ENCODE data around the gene ISG20.

Gene ISG20

DNA sequence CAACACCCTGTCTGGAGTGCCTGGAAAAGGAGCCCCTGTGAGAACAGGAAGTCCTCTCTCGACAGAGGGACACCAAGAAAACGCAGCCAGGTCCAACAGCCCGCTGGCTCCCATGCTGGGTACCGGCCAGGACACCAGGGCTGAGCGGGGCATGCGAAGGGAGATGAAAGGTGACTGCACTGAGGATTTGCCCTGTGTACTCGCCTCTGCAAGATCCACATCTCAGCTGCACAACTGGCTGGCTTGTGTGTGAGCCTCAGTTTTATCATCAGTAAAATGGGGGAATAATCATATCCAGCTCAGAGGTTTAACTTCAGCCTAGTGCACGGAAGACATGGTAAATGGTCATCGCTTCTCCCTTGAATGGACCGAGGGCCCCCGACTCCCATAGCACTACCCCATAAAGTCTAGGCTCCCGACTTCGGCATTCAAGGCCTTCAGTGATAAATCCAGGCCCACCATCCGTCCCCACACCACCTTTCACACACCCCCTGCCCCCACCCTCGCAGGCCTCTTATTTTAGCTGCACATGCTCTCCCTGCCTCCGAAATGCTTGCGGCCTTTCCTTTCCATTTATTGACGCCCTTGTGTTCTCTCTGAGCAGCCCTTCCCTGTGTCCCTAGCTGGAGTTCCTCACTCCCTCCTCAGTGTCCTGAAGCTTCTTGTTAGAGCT, 15.8 kb downstream of the ISG20 start:
- no peak for DNase-seq (ENCODE audit: low read depth)

DNA sequence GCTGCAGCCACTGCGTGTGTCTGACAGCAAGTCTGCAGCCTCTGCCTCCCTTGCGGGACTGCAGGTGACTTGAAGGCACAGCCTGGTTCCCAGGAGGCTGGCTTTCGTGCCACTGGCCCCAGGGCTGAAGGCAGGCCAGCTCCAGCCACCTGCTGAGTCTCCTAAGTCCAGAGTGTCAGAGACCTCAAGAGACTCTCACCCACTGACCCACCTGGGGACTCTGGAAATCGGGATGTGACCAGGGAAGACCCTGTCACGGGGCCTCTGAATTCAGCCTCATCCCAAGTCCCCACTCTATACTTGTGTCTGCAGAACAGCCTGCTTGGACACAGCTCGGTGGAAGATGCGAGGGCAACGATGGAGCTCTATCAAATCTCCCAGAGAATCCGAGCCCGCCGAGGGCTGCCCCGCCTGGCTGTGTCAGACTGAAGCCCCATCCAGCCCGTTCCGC, 16.3 kb downstream of the ISG20 start:
- no peak for DNase-seq (ENCODE audit: low read depth)

DNA sequence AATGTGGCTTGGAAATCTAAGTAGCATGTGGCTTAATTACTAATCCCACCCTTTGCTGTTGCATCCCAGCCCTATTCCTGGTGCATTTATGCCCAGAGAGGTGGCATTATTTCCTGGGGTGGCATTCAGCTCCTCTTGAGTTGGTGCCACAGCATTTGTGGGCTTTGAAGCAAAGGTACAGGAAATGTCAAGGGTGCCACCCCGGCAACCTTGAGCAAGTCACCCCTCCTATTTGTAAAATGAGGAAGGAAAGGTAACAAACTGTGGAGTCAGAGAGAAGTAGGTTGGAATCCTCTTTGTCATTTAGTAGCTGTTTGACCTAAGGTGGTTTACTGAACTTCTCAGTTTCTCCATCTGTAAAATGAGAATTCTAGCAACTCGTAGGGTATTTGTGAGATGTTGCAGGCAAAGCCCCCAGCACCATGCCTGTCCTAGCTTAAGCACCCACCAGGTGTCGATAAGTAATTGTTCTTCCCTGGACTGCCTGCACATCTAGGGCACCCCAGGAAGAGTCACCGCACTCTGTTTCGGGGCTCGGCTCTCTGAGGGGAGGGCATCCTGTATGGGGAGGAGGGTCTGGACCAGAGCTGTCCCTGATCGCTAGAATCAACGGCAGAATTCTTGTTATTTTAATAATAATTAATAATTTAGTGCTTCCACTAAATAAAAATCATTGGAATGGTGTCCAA, 17.1 kb downstream of the ISG20 start:
- DNase-seq (ENCODE audit: low read depth): no peak

DNA sequence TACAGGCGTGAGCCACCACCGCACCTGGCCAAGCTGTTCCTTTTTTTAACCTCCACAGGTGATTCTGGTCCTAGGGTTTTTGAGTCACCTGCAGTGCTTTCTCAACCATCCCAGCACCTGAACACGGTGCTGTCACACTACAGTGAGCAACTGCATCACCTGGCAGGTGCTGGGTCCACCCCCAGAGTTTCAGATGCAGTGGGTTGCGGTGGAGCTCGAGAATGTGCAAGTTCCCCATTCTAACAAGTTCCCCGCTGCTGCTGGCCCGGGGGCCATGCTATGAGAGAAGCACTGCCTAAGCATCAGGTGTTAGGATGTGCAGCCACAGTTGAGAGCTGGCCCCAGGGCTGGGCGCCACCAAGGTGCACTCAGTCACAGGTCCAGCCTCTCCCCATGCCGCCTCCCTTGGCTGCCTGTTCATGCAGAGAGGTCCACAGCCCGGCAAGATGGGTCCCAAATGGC, 18.0 kb downstream of the ISG20 start:
- no peak for DNase-seq (ENCODE audit: low read depth)

DNA sequence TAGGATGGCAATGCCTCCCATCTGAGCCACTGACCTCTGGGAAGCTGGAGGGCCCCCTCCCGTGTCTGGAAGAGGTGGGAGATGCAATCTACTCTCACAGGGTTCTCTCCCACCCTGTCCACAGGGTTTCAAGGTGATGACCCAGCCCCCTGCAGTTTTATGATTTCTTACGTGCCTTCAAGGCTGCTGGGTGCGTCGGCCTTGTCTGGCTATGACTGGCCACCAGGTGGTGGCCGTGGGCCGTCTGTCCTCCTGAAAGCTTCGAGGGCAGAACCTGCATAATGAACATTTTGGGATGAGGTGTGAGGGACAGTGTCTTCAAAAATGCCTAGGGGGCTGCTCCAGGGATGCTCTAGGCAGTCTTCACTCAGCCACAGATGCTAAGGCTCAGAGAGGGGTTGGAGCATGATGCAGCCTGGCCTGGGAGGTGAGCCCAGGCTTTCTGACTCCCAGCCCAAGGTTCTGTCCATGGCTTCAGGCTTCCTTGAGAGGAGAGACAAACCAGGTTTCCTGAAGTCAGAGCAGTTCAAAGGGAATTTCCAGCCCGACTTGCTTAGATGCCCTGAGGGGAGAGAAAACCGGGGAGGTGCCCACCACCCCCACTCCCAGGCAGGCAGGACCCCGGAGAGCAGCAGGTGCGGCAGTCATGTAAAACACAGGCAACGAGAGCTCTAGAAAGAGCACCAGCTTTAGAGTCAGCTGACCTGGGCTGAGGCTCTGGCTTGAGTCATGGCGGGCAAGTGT, 18.7 kb downstream of the ISG20 start:
- no peak for DNase-seq (ENCODE audit: low read depth)

DNA sequence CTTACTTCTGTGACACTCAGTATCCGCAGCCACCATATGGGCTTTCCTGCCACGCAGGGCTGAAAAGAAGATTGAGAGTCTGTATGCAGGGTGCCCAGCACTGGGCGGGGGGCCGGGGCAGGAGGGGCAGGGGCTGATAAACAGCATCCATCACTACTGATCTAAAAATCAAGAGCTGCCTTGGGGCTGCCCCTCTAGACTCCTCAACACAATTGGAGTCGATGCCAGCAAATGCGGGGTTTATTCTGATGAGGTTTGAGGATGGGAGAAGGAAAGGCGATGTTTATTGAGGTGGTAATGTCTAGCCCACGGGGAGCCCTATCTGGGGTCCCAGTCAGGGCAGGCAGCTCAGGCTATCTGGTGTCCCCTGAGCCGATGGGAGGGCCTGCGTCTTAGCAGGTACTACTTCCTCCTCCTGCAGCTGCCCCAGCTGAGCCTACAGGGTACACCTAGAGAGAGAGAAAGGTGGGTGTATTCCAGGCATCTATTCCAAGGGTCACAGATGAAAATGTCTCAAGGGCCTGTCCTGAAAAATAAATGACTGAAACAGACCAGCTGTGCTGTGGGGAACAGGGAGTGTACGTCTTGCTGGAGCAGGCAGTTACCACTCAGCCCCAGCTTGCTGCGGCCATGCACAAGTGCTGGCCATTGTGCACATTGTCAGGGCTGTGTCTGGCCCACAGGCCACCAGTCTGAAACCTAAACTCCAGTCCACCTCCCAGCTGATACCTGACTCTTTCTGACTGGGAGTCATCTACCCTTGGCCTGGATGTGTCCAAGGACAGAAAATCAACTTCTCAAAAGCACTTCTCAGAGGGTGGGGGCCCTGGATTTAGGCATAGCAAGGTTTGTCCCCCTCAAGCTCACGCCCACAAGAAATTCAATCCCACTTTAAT, 19.5 kb downstream of the ISG20 start:
- DNase-seq (ENCODE audit: low read depth): no peak

DNA sequence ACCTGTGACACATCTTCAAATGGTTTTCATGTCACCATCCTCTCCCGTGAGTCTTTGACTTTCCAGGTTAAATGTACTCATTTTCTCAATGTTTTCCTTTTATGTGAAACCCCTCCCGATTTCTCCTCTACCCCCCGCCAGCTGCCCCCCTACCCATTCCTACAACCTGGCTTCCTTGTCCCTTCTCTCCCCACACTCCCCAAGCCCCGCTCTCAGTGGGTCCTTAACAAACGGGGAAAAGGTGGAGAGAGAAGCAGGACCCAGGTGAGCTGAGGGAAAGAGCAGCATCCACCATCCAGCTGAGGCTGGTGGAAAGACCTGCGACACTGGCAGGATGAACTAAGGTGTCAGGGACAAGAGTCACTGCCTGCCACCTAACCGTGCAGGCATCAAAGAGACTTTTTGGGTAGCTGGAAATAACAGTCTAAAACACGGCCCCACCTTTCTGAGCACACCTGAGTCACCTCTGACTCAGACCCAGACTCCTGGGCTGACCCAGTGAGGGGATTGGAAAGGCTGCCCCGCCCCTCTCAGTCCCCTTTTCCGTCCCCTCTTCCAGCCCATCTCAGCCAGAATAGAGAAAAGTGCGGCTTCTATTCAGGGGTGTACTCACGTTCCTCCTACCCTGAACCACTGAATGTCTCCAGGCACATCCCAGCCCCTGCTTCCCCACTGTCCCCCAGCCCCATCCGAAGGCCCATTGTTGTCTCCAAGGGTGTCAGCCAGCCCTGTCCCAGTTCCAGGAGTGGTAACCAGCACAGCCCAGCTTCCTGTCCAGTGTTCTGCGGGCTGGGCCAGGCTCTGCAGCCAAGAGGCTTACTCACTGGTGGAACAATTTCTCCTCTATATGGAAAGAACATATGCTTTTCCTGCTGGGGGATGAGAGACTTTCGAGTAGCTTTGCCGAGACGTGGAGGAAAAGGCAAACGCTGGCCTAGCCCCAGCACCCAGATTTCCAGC, 20.4 kb downstream of the ISG20 start:
- no peak for DNase-seq (ENCODE audit: low read depth)

DNA sequence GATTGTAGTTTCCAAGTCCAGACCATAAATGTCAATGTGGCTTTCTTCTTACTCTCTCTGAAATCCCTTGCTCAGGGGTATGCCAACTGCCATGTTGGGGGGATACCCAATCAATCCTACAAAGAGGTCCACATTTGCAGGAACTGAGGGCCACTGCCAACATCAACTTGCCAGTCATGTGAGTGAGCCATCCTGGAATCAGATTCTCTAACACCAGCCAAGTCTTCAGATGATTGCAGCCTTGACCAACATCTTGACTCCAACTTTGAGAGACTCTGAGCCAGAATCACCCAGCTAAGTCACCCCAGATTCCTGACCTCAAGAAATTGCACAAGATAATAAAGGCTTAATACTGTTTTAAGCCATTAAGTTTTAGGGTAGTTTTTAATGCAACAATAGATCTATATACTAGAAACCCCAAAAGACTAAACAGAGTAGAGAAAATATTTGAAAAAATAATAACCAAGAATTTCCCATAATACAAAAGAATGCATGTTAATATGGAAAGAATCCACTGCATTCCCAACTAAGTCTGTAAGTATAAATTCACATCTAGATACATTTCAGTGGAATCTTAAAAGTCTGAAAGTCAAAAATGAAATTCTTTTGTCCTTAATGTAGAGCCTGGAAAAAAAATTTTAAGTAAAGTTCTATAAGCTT, 22.4 kb downstream of the ISG20 start:
- DNase-seq (ENCODE audit: low read depth): no peak

DNA sequence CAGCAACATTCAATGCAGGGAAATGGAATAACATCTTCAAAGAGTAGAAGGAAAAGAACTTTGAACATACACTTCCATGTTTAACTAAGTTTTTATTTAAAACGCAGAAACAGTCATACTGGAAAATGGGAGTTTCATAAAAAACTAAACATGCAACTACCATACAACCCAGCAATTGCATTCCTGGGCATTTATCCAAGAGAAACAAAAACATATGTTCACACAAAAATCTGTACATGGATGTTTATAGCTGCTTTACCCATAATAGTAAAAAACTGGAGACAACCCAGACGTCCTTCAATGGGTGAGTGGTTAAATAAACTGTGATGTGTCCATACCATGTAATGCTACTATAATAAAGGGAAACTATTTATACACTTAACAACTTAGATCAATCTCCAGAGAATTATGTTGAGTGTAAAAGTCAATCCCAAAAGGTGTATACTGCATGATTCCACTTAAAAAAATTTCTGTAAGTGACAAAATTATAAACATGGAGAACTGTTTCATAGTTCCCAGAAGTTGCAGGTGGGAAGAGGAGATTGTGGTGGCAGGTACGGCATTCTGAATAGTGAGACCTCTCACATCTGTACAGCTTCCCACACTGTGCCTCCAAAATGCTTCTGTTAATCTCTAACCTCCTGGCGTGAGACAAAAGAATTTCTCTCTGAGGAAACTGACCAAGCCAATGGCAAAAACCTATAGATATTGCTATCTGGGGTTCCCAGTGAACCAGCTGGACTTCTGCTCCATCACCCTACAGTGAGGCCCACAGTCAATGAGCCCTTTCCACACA, 23.1 kb downstream of the ISG20 start:
- DNase-seq (ENCODE audit: low read depth): no peak

DNA sequence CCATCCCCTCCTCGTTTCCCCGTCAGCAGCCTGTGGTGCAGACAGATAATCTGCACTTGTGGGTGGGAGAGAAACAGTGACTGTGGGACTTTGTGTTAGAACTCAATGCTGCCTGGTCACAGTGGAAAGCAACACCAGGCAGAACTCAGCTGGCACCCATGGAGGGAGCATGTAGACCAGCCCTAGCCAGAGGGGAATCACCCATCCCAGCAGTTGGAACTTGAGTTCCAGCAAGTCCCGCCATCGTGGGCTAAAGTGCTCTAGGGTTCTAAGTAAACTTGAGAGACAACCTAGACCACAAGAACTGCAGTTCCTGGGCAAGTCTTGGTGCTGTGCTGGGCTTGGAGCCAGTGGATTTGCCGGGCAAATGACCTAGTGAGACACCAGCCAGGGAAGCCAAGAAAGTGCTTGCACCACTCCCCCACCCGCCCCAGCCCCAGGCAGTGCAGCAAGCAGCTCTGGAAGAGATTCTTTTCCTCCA, 24.4 kb downstream of the ISG20 start:
- DNase-seq (ENCODE audit: low read depth): no peak

DNA sequence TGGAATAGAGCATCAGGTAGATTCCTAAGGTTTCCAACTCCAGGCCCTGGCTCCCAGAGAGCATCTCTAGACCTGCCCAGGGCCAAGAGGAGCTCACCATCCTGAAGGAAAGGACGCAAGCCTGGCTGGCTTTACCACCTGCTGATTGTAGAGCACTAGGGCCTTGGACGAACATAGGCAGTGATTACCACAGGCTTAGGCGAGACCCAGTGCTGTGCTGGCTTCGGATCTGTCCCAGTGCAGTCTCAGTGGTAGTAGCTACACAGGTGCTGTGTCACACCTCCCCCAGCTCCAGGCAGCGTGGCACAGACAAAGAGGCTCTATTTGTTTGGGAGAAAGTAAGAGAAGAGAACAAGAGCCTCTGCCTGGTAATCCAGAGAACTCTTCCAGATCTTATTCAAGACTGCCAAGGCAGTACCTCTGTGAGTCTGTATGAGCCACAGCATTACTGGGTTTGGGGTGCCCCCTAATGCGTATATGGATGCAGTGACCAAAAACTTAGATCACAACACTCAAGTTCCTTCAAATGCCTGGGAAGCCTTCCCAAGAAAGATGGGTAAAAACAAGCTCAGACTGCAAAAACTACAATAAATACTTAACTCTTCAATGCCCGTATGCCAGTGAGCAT, 25.4 kb downstream of the ISG20 start:
- DNase-seq (ENCODE audit: low read depth): no peak

DNA sequence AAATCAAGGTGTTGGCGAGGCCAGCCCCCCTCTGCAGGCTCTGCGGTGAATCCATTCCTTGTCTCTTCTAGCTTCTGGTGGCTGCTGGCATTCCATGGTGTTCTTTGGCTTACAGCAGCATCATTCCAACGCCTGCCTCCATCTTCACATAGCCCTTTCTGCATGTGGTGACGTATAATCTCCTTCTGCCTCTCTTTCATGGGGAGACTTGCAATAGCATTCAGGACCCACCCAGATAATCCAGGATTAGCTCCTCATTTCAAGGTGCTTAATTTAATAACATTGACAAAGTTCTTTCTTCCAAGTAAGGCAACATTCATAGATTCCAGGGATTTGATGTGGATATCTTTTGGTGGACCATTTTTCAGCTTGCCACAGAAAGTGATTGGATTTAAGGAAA, 35.8 kb downstream of the ISG20 start:
- no peak for DNase-seq (ENCODE audit: low read depth)

DNA sequence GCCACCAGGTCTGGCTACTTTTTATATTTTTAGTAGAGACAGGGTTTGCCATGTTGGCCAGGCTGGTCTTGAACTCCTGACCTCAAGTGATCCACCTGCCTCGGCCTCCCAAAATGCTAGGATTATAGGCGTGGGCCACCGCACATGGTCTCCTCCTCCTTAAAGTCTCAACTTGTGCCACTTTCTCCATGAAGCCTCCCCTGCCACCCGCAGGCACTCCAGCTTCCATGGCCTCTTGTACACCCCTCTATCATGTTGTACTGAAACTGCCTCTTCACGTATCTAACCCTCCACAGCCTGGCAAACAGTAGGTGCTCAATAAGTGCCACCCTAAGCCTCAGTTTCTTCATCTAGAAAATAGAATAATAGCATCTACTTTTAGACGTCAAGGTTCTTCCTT, 39.9 kb downstream of the ISG20 start:
- DNase-seq (ENCODE audit: low read depth): no peak

DNA sequence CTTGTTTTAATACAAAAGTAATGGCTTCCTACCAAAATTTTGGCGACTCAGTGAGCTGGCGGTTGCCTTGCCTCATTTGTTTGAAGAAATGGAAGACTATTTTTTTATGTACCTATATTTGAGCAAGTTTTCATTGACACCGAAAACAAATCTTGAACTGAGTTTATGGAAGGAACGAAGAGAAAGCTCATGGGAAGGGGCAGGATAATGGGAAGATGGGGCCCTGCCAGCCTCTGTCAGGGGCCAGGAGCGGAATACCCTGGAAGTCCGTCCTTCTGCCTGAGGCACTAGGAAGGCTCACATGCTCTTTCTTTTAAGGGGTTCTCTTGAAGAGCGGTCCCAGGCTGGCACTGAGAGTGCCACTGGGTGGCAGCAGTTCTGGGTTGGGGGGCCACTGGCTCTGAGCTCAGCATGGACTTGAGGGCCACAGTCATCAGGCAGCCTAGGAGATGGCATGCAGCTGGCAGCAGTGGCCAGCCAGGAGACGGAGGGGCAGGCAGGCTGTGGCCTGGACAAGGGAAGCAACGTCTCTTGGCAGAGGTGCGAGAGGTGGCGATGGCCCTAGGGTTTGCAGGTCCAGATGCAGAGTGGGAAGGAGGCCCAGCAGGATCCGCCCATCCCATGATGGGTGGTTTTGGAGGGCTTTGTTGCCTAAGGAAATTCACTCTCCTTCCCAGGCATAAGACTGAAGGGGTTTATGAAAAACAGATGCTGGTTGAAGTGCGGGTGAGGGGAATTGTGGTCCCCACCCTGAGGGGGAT, 41.6 kb downstream of the ISG20 start:
- no peak for DNase-seq (ENCODE audit: low read depth)

DNA sequence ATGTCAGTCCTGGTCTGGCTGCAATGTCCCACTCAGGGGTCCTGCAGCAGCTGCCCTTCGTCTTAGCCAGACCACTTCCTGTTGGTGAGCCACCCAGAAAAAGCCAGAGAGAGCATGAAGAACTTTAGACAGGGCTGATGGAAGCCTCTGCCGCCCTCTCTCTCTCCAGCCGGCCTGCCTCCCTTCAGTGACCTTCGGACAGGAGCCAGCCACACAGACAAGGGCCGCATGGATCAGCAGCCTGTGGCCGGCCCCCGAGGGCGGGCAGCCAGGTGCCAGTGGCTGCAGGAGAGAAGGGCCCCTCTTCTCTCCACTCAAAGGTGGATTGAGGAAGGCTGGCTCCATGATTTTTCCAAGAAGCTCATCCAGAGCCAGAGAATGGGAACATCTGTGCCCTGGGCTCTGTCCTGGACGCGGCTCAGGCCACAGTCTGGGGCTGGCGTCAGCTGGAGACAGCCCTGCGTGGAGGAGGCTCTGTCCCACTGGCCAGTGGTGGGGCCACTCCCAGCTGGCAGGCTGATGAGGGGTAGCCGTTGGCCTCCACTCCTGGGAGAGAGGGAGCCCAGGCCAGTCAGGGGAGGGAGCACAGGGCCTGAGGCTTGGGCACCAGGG, 42.9 kb downstream of the ISG20 start:
- DNase-seq (ENCODE audit: low read depth): no peak

DNA sequence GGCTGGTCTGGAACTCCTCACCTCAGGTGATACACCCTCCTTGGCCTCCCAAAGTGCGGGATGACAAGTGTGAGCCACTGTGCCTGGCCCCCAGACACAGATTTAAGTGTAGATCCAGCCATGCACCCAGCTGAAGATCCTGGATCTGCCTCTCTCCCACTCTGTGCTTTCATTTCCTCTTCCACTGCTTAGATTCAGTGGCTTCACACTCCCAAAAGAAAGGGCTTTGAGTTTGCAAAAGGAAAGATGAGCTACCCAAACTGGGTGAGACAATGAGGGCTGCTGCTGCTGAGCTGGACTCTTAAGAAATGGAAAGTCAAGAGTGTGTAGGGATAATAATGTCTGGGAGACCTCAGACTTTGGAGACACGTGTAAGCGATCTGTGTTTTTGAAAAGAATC, 45.5 kb downstream of the ISG20 start:
- DNase-seq (ENCODE audit: low read depth): no peak

DNA sequence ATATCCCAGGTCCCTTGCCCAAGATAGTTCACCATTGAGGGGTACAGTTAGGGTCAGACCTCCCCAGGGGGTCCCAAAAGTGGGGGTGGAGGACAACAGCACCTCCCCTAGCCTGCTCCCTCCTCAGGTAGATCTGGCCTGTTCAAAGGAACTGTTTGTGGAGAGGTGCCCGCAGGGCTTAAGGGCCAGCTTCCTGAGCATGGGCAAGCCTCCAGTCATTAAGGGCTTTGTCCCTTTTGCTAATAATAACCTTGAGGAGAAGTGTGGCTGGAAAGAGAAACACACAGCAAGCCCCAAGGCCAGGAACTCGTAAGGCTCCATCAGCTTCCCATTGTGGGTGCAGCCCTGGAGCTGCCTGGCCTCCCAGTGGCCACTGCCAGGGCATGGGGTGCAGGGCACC, 47.4 kb downstream of the ISG20 start:
- DNase-seq (ENCODE audit: low read depth): no peak

All from HS-27A (cell line).